Esophagus muscularis mucosa (tissue), 4 donors: Measurements from ENCODE around the gene AKAP17A. TPM values are rescaled to one million over a fixed set of nuclear protein-coding genes. Genes with fewer than 3 reads are reported as not detected.

Source experiments
- DNase-seq: peaks from one replicate; pipeline ENCODE4 v3.0.0-alpha.2; 2017; ENCODE audit errors: extremely low spot score
- H3K27ac ChIP-seq, 4 donors: fragments of 200-600 bp; sonication (generic); replicated peaks in 1 of 4; 1 replicate in 3 of 4; 2 replicates in 1 of 4; pipeline ENCODE4 v1.5.1; 2016 to 2019; ENCODE audit warnings: mild to moderate bottlenecking in 1 of 4
- H3K27me3 ChIP-seq, 4 donors: fragments of 200-600 bp; sonication (generic); one replicate each; pipeline versions ENCODE4 v1.5.1 to v1.6.0; 2016 to 2019
- H3K36me3 ChIP-seq, 4 donors: fragments of 200-600 bp; sonication (generic); one replicate each; pipeline ENCODE4 v1.5.1; 2016 to 2019
- H3K4me1 ChIP-seq, 4 donors: fragments of 200-600 bp; sonication (generic); one replicate each; pipeline ENCODE4 v1.5.1; 2016 to 2019
- H3K4me3 ChIP-seq, 4 donors: fragments of 200-600 bp; sonication (generic); 1 replicate in 2 of 4; 2 replicates in 2 of 4; pipeline ENCODE4 v1.5.1; 2016 to 2019; ENCODE audit warnings: mild to moderate bottlenecking in 4 of 4, moderate library complexity in 1 of 4
- H3K9me3 ChIP-seq, 4 donors: fragments of 200-600 bp; sonication (generic); 1 replicate in 3 of 4; 2 replicates in 1 of 4; pipeline ENCODE4 v1.5.1; 2016 to 2019
- EP300 ChIP-seq: sonication (generic); formaldehyde crosslinking; IDR thresholded peaks from one replicate; pipeline ENCODE4 v1.6.1; 2017; ENCODE audit warnings: antibody characterized with exemption
- POLR2A ChIP-seq: fragments of 450-650 bp; IDR thresholded peaks from one replicate; pipeline ENCODE4 v1.6.1; 2017; ENCODE audit warnings: antibody characterized with exemption, moderate library complexity, mild to moderate bottlenecking, low read depth
- POLR2AphosphoS5 ChIP-seq, 2 donors: sonication (generic); formaldehyde crosslinking; IDR thresholded peaks; one replicate each; pipeline ENCODE4 v1.6.1; 2017; ENCODE audit warnings: antibody characterized with exemption in 2 of 2
- WGBS: methylation state at CpG from one replicate; pipeline ENCODE4 v1.1.5; 2018; 5-methylcytosine and 5-hydroxymethylcytosine counted together
- intact Hi-C: fragments of 100-400 bp; cut with DNase I; formaldehyde crosslinking; loops from one replicate; pipeline ENCODE4 v1.15.1; 2023
- total RNA-seq, 4 donors: library from RNA; depleted of rRNA; stranded (reverse); fragments of >200 nt; gene quantifications; one replicate each; pipeline versions ENCODE4 v1.1.0 to v1.2.1, GENCODE V29; 2016
- TF ChIP-seq, protein P1 (sequence below), 3 experiments: fragments of 200-600 bp in 2 of 3; fragments of 450-650 bp in 1 of 3; sonication (generic) in 2 of 3; IDR thresholded peaks; one replicate each; pipeline ENCODE4 v1.5.1; 2017 to 2019; ENCODE audit warnings: antibody characterized with exemption in 3 of 3, mild to moderate bottlenecking in 2 of 3, moderate library complexity in 1 of 3

AKAP17A gene
- total RNA-seq, 4 donors from 2014 or later: 23.4 to 36.8 (median 31.0) TPM

DNA sequence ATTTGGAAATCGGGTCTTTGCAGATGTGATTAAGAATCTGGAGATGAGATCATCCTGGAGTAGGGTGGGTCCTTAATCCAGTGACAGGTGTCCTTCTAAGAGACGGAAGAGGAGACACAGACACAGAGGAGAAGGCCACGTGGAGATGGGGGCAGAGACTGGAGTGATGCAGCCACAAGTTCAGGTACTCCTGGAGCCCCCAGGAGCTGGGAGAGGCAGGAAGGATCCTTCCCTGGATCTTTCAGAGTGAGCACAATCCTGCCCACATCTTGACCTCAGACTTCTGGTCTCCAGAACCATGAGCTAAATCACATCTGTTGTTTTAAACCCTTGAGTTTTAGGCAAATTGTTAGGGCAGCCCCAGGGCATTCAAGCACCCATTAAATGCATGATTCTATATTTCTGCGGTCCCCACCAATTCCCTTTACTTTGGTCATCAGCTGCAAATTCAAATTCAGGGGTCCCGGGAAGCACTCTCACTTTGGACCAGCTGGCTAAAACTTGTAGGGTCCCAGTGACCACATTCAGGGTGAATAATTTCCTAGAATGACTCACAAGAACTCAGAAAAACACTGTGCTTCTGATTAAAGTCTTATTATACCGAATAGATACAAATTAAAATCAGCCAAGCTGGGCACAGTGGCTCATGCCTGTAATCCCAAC, 12.8 kb upstream of the AKAP17A start:
- no peaks in the 10 kb centered on the region for H3K9me3 ChIP-seq
- TF ChIP-seq EP300 (no peak), POLR2AphosphoS5 (IDR thresholded peaks at IDR 0.05) (no peak), POLR2A (no peak)
- TF ChIP-seq, protein P1, sequence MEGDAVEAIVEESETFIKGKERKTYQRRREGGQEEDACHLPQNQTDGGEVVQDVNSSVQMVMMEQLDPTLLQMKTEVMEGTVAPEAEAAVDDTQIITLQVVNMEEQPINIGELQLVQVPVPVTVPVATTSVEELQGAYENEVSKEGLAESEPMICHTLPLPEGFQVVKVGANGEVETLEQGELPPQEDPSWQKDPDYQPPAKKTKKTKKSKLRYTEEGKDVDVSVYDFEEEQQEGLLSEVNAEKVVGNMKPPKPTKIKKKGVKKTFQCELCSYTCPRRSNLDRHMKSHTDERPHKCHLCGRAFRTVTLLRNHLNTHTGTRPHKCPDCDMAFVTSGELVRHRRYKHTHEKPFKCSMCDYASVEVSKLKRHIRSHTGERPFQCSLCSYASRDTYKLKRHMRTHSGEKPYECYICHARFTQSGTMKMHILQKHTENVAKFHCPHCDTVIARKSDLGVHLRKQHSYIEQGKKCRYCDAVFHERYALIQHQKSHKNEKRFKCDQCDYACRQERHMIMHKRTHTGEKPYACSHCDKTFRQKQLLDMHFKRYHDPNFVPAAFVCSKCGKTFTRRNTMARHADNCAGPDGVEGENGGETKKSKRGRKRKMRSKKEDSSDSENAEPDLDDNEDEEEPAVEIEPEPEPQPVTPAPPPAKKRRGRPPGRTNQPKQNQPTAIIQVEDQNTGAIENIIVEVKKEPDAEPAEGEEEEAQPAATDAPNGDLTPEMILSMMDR (IDR thresholded peaks at IDR 0.05): no peak
- peaks cover 0 to 4% (median 0%) of the 10 kb centered on the region in 4 donors for H3K27me3 ChIP-seq
- no peaks in the 10 kb centered on the region for H3K4me1 ChIP-seq
- H3K36me3 ChIP-seq: no peaks in the 10 kb centered on the region
- WGBS: 67% methylated on average over 6 of the region's 6 CpGs
- no peak overlapping the region for H3K4me3 ChIP-seq
- DNase-seq: peak; percentile 75
- H3K27ac ChIP-seq: no peak overlapping the region
- intact Hi-C loops: loop anchor here (5.0 kb wide), 1 partner anchor 121 kb away; no protein-coding TSS in a partner anchor

DNA sequence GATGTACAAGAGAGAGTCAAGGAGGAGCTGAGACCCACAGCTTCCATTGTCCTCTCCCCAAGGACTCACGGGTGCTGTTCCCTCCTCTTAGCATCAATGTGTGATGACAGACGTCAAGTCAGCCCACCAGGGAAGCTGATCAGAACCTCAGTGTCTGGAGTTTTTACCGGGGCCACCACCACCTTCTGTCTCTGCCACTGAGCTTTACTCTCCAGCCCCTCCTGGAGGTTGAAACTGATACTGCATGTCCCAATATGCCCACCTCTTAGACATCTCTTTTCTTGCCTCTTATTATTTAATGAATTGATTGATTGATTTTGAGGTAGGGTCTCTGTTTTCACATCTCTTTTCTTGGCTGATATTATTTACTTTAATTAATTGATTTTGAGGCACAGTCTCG, 10.3 kb upstream of the AKAP17A start:
- intact Hi-C loops: no loop called here

DNA sequence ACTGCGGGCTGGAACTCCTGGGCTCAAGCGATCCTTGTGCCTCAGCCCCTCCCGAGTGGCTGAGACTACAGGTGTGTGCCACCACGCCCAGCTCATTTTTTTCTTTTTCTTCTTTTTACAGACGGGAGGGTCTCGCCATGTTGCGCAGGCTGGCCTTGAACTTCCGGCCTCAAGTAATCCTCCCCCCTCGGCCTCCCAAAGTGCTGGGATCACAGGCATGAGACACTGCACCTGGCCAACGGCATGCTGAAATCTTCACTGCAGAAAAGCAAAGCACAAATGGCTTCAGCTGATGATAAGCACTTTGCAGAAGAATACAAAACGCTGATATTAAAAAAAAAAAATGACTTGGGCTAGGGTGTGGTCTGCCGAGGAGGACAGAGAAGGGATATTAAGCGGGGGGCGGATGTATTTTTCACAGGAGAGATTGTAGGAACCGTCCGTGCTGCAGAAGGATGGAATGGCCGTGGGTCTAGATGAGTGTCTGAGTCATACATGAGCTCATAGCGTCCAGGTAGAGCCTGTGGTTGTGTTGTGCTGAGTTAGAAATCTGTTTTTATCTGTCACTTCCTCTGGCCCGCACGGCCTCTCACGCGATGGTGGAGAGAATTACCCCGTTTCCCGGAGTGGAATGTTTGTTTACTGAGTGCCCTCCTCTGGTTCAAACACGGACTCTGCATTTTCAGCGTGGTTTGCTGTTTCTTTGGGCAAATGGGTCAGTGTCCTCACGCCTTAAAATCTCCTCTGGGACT, 8.5 kb upstream of the AKAP17A start:
- Histone ChIP-seq H3K4me3 (no peak overlapping the region), H3K27me3 (no peaks in the 10 kb centered on the region), H3K27ac (no peak overlapping the region), H3K4me1 (no peaks in the 10 kb centered on the region), H3K36me3 (no peaks in the 10 kb centered on the region), H3K9me3 (no peaks in the 10 kb centered on the region)
- 55% methylated on average over 26 of the region's 27 CpGs for WGBS
- DNase-seq: peak; percentile 72
- intact Hi-C loops: no loop called here
- no peak for TF ChIP-seq POLR2AphosphoS5 (IDR thresholded peaks at IDR 0.05)
- no peak for TF ChIP-seq POLR2A
- TF ChIP-seq, protein P1 (IDR thresholded peaks at IDR 0.05): no peak
- no peak for TF ChIP-seq EP300

More for the DNA sequence above, 10.3 kb upstream of the AKAP17A start:
- Histone ChIP-seq H3K4me3 (no peak overlapping the region), H3K36me3 (no peaks in the 10 kb centered on the region), H3K9me3 (no peaks in the 10 kb centered on the region), H3K27me3 (no peaks in the 10 kb centered on the region), H3K27ac (no peak overlapping the region), H3K4me1 (no peaks in the 10 kb centered on the region)
- peak; percentile 70 for DNase-seq
- TF ChIP-seq, protein P1 (IDR thresholded peaks at IDR 0.05): peak; percentile 63 to 87 (median 68)
- TF ChIP-seq POLR2A: no peak
- WGBS: 32% methylated on average over 4 of the region's 4 CpGs

DNA sequence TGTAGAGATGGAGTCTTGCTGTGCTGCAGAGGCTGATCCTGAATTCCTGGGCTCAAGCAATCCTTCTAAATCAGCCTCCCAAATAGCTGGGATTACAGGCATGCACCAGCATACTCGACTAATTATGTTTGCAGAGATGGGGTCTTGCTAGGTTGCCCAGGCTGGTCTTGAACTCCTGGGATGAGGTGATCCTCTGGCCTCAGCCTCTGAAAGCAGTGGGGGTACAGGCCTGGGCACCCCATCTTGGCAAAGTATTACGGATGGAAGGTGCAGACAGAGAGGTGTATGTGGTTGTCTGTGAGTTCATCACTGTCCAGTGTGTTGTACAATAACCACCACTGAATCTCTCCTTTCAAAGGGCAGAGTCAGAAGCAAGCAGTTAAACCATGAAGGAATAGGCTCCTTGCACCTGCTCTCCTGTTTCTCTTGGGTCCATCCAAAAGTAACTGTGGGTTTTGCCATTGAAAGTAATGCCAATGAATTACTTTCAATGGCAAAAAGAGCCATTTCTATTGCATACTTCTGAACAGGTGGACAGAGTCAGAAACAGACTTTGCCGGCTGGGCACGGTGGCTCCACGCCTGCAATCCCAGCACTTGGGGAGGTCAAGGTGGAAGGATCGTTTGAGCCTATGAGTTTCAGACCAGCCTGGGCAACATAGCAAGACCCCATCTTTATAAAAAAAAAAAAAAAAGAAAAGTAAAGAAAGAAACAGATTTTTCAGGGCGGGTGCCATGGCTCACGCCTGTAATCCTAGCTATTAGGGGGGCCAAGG, 7.0 kb upstream of the AKAP17A start:
- Histone ChIP-seq H3K27ac (no peak overlapping the region), H3K36me3 (no peaks in the 10 kb centered on the region), H3K9me3 (no peaks in the 10 kb centered on the region), H3K4me1 (no peaks in the 10 kb centered on the region), H3K27me3 (no peaks in the 10 kb centered on the region), H3K4me3 (no peak overlapping the region)
- peak; percentile 55 for DNase-seq
- intact Hi-C loops: no loop called here
- no peak for TF ChIP-seq POLR2A
- TF ChIP-seq EP300: no peak
- TF ChIP-seq, protein P1 (IDR thresholded peaks at IDR 0.05): no peak
- no peak for TF ChIP-seq POLR2AphosphoS5 (IDR thresholded peaks at IDR 0.05)
- 85% methylated on average over 8 of the region's 8 CpGs for WGBS
